Activated CD8-positive, alpha-beta memory T cell treated with anti-CD3 and anti-CD28 coated beads, Interleukin-2, amount 10 ng/mL, durations not matched to agents 7 days and 5 days (primary cell): ENCODE results near the gene FAM83B. TPM values are rescaled to one million over a fixed set of nuclear protein-coding genes. Genes with fewer than 3 reads are reported as not detected.
"Not testable (repeated sequence)": the region's sequence is repeated elsewhere in the genome, so short reads cannot be mapped to it uniquely, and the experiment has no call there.

Source experiments
- ATAC-seq: fragments of 150-1000 bp; cut with Tn5 transposase; one replicate; pipeline ENCODE4 v1.10.0; 2021; ENCODE audit warnings: moderate library complexity
- CTCF ChIA-PET: fragments of 350-600 bp; sonication (Branson Sonifier 250); formaldehyde crosslinking; loops from one replicate; lab custom pipeline; 2021; ENCODE audit warnings: antibody characterized with exemption; lab: Charles Lee
- DNase-seq: peaks from one replicate; pipeline ENCODE4 v3.0.0-alpha.2; 2020
- H3K27ac Mint-ChIP-seq: one replicate; pipeline ENCODE4 v1.8.0; 2021; ENCODE audit warnings: mild to moderate bottlenecking, mixed read lengths
- H3K27me3 Mint-ChIP-seq: one replicate; pipeline ENCODE4 v1.8.0; 2021; ENCODE audit warnings: mixed read lengths
- H3K36me3 Mint-ChIP-seq: one replicate; pipeline ENCODE4 v1.8.0; 2021; ENCODE audit warnings: mild to moderate bottlenecking, mixed read lengths
- H3K4me1 Mint-ChIP-seq: one replicate; pipeline ENCODE4 v1.8.0; 2021; ENCODE audit warnings: mixed read lengths
- H3K4me3 Mint-ChIP-seq: one replicate; pipeline ENCODE4 v1.8.0; 2021; ENCODE audit warnings: mild to moderate bottlenecking, moderate library complexity, mixed read lengths
- H3K9me3 Mint-ChIP-seq: one replicate; pipeline ENCODE4 v1.8.0; 2022; ENCODE audit warnings: low read depth, mixed read lengths
- total RNA-seq, 2 experiments: library from RNA; stranded (reverse); gene quantifications; one replicate each; pipeline ENCODE4 v1.2.3, GENCODE V29; 2021

The FAM83B gene
- total RNA-seq, 2 experiments from 2014 or later, result not detected

GRCh38 chr6:54920628-54921027, 74.1 kb downstream of the FAM83B start:
- DNase-seq, result no peak
- Mint-ChIP-seq H3K4me3 (no peak overlapping the region), H3K4me1 (no peaks in the 10 kb centered on the region), H3K27ac (no peak overlapping the region), H3K36me3 (no peaks in the 10 kb centered on the region), H3K27me3 (no peaks in the 10 kb centered on the region), H3K9me3 (peaks cover 4% of the 10 kb centered on the region)
- no peak for ATAC-seq
- CTCF ChIA-PET, result no interaction called here

GRCh38 chr6:54921891-54922290, 75.3 kb downstream of the FAM83B start:
- Mint-ChIP-seq H3K27me3 (no peaks in the 10 kb centered on the region), H3K36me3 (no peaks in the 10 kb centered on the region), H3K27ac (no peak overlapping the region), H3K4me1 (no peaks in the 10 kb centered on the region), H3K4me3 (no peak overlapping the region), H3K9me3 (no peaks in the 10 kb centered on the region)
- DNase-seq (no peak), ATAC-seq (no peak)
- CTCF ChIA-PET, result no interaction called here

GRCh38 chr6:54929245-54929909, 82.8 kb downstream of the FAM83B start:
- no peak for ATAC-seq
- Mint-ChIP-seq H3K27me3 (no peaks in the 10 kb centered on the region), H3K36me3 (no peaks in the 10 kb centered on the region), H3K4me3 (no peak overlapping the region), H3K9me3 (peaks cover 3% of the 10 kb centered on the region), H3K4me1 (no peaks in the 10 kb centered on the region), H3K27ac (no peak overlapping the region)
- CTCF ChIA-PET, result no interaction called here
- DNase-seq, result no peak

DNA sequence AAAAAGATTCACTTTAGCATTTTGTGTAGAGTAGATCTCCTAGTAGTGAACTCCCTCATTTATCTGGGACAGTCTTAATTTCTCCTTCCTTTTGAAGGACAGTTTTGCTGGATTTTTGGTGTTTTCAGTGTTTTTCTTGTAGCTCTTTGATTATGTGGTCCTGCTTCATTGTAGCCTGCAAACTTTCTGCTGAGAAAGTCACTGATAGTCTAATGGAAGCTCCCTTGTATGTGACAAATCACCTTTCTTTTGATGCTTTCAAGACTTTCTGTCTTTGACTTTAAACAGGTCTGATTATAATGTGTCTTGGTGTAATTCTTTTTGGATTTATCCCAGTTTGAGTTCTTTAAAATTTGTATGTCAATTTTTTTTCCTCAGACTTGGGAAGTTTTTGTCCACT, 86.1 kb downstream of the FAM83B start:
- ATAC-seq (no peak), DNase-seq (no peak)
- no peaks in the 10 kb centered on the region for H3K4me1 Mint-ChIP-seq
- no peaks in the 10 kb centered on the region for H3K27me3 Mint-ChIP-seq
- H3K9me3 Mint-ChIP-seq, result peaks cover 3% of the 10 kb centered on the region
- CTCF ChIA-PET, result no interaction called here
- no peak overlapping the region for H3K4me3 Mint-ChIP-seq
- H3K27ac Mint-ChIP-seq, result no peak overlapping the region
- no peaks in the 10 kb centered on the region for H3K36me3 Mint-ChIP-seq

DNA sequence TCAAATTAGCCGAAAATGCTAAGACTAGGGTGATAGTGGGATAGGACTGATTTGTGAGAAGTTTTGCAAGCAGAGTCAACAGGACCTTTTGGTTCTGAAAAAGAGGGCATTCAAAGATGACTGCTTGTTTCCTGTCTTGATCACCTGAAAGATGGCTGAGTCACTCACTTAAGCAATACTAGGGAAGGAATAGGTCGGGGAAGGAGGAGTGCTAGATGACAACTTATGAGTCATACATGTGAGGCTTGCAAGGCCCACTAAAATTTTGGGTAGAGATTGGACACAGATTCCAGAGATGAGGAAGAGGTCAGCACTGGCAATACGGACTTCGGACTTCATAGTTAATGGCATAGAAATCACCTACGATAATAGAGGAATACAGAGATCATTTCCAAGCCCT, 89.2 kb downstream of the FAM83B start:
- H3K9me3 Mint-ChIP-seq, result peaks cover 8% of the 10 kb centered on the region
- no peaks in the 10 kb centered on the region for H3K4me1 Mint-ChIP-seq
- H3K27ac Mint-ChIP-seq, result no peak overlapping the region
- no peaks in the 10 kb centered on the region for H3K36me3 Mint-ChIP-seq
- ATAC-seq, result no peak
- no peak overlapping the region for H3K4me3 Mint-ChIP-seq
- no peak for DNase-seq
- H3K27me3 Mint-ChIP-seq, result no peaks in the 10 kb centered on the region
- CTCF ChIA-PET, result no interaction called here

GRCh38 chr6:54937371-54937770, 90.8 kb downstream of the FAM83B start:
- H3K4me3 Mint-ChIP-seq, result no peak overlapping the region
- H3K4me1 Mint-ChIP-seq, result no peaks in the 10 kb centered on the region
- DNase-seq (no peak), ATAC-seq (no peak)
- no peak overlapping the region for H3K27ac Mint-ChIP-seq
- no peaks in the 10 kb centered on the region for H3K27me3 Mint-ChIP-seq
- no peaks in the 10 kb centered on the region for H3K36me3 Mint-ChIP-seq
- peaks cover 8% of the 10 kb centered on the region for H3K9me3 Mint-ChIP-seq
- CTCF ChIA-PET, result no interaction called here

GRCh38 chr6:54957698-54958097, 111.1 kb downstream of the FAM83B start:
- no peak for DNase-seq
- no peak overlapping the region for H3K27ac Mint-ChIP-seq
- CTCF ChIA-PET, result no interaction called here
- no peaks in the 10 kb centered on the region for H3K27me3 Mint-ChIP-seq
- no peaks in the 10 kb centered on the region for H3K4me1 Mint-ChIP-seq
- peaks cover 2% of the 10 kb centered on the region for H3K9me3 Mint-ChIP-seq
- no peak for ATAC-seq
- H3K36me3 Mint-ChIP-seq, result no peaks in the 10 kb centered on the region
- H3K4me3 Mint-ChIP-seq, result no peak overlapping the region

- no peaks in the 10 kb centered on the region for H3K36me3 Mint-ChIP-seq
- H3K27me3 Mint-ChIP-seq, result no peaks in the 10 kb centered on the region
- CTCF ChIA-PET, result no interaction called here
- no peak for DNase-seq
- no peak overlapping the region for H3K27ac Mint-ChIP-seq
- H3K9me3 Mint-ChIP-seq, result no peaks in the 10 kb centered on the region
- ATAC-seq, result no peak
- no peak overlapping the region for H3K4me3 Mint-ChIP-seq
- H3K4me1 Mint-ChIP-seq, result no peaks in the 10 kb centered on the region
These were observed 111.9 kb downstream of the FAM83B start for GRCh38 chr6:54958446-54958845.

DNA sequence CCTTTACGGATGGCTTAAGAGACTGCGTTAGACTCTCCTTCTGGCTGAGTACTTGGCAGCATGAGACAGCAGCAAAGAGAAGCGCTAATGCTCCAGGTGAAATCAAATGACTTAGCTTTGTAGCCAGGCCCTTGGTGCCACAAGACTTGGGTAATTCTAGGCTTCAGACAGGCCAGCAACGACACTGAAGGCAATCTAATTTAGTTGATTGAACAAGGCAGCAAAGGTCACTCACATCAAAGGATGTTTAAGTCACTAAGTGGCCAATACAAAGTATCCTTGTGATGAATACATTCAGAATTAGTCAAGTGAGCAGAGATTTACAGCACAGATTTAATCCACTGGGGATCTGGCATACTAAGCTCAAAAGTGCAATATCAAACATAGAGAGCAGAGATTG, 113.2 kb downstream of the FAM83B start:
- H3K36me3 Mint-ChIP-seq, result no peaks in the 10 kb centered on the region
- H3K4me3 Mint-ChIP-seq, result no peak overlapping the region
- no peak overlapping the region for H3K27ac Mint-ChIP-seq
- H3K27me3 Mint-ChIP-seq, result no peaks in the 10 kb centered on the region
- CTCF ChIA-PET, result no interaction called here
- ATAC-seq (no peak), DNase-seq (no peak)
- no peaks in the 10 kb centered on the region for H3K4me1 Mint-ChIP-seq
- no peaks in the 10 kb centered on the region for H3K9me3 Mint-ChIP-seq

- H3K4me1 Mint-ChIP-seq, DNase-seq, ATAC-seq, H3K36me3 Mint-ChIP-seq, H3K27me3 Mint-ChIP-seq, H3K27ac Mint-ChIP-seq, H3K4me3 Mint-ChIP-seq, CTCF ChIA-PET, H3K9me3 Mint-ChIP-seq: not testable (repeated sequence)
These were observed 114.8 kb downstream of the FAM83B start for GRCh38 chr6:54961372-54961771.

DNA sequence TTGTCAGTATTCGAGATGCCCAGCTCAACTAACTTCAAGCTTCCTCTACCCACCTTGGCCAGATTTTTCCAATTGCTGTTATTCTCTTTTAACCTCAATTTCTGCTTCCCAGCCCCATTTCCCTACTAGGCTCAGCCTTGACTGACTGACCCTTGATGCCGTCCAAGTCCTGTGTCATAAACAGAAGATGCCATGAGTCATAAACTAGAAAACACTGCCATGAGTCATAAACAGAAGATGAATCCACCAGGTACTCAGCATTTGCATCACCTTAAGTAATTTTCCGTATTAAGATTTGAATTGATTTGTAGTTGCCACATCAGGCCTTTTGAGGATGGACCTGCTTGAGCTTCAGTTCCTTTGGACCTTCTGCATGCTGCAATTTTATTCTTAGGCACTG, 123.8 kb downstream of the FAM83B start:
- no peaks in the 10 kb centered on the region for H3K4me1 Mint-ChIP-seq
- H3K4me3 Mint-ChIP-seq, result no peak overlapping the region
- H3K27me3 Mint-ChIP-seq, result no peaks in the 10 kb centered on the region
- H3K36me3 Mint-ChIP-seq, result no peaks in the 10 kb centered on the region
- CTCF ChIA-PET, result no interaction called here
- no peak for DNase-seq
- H3K27ac Mint-ChIP-seq, result no peak overlapping the region
- H3K9me3 Mint-ChIP-seq, result peaks cover 11% of the 10 kb centered on the region
- no peak for ATAC-seq

DNA sequence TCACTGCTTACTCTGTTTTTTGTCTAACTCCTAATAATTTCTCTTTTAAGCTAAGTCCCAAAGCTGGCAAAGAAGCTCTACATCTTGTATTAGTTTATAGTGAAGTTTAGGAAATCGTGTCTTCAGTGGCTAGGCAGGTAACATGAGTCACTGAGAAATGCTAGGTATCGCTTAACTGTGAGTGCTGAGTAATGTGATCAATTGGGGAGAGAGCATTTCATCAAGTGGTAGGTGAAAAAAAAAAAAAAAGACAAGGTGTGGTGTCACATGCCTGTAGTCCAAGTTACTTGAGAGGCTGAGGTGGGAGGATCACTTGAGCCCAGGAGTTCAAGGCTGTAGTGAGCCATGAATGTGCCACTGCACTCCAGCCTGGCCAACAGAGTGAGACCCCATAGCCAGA, 125.3 kb downstream of the FAM83B start:
- Mint-ChIP-seq H3K9me3 (peaks cover 11% of the 10 kb centered on the region), H3K4me3 (no peak overlapping the region), H3K4me1 (no peaks in the 10 kb centered on the region), H3K36me3 (no peaks in the 10 kb centered on the region), H3K27ac (no peak overlapping the region), H3K27me3 (no peaks in the 10 kb centered on the region)
- ATAC-seq, result no peak
- CTCF ChIA-PET, result no interaction called here
- no peak for DNase-seq

DNA sequence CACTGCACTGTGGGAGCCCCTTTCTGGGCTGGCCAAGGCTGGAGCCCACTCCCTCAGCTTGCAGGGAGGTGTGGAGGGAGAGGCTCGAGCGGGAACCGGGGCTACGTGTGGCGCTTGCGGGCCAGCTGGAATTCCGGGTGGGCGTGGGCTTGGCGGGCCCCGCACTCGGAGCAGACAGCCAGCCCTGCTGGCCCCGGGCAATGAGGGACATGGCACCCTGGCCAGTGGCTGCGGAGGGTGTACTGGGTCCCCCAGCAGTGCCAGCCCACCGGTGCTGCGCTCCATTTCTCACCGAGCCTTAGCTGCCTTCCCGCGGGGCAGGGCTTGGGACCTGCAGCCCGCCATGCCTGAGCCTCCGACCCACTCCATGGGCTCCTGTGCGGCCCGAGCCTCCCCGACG, 132.6 kb downstream of the FAM83B start:
- H3K36me3 Mint-ChIP-seq, H3K9me3 Mint-ChIP-seq, ATAC-seq, CTCF ChIA-PET, DNase-seq, H3K4me3 Mint-ChIP-seq, H3K27me3 Mint-ChIP-seq, H3K27ac Mint-ChIP-seq, H3K4me1 Mint-ChIP-seq: not testable (repeated sequence)

GRCh38 chr6:54980511-54981275, 134.1 kb downstream of the FAM83B start:
- Mint-ChIP-seq H3K27ac (no peak overlapping the region), H3K4me1 (no peaks in the 10 kb centered on the region), H3K9me3 (peaks cover 5% of the 10 kb centered on the region), H3K27me3 (no peaks in the 10 kb centered on the region), H3K4me3 (no peak overlapping the region), H3K36me3 (no peaks in the 10 kb centered on the region)
- ATAC-seq (no peak), DNase-seq (no peak)
- CTCF ChIA-PET, result no interaction called here
